ENCODE measurements around the gene RPGR.

RPGR gene

DNA sequence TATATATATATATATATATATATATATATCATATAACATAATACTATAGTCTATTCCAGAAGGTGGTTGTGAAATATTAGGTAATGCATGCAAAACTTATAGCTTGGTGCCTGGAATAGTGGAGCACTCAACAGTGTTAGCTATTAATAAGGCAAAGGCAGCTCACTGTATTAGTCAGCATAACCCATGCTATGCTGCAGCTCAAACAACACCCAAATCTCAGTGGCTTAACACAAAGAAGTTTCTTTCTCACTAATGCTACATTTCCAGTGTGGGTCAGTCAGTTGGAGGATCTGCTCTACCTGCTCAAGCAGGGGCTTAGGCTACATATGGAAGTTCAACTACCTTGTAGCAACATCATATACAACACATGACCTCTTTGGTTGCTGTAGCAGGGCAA, 5.2 kb upstream of the RPGR start:
- H3K4me3 ChIP-seq (ENCODE audit: low read depth, low read length), result no peak overlapping the region
- TF ChIP-seq, protein P1, sequence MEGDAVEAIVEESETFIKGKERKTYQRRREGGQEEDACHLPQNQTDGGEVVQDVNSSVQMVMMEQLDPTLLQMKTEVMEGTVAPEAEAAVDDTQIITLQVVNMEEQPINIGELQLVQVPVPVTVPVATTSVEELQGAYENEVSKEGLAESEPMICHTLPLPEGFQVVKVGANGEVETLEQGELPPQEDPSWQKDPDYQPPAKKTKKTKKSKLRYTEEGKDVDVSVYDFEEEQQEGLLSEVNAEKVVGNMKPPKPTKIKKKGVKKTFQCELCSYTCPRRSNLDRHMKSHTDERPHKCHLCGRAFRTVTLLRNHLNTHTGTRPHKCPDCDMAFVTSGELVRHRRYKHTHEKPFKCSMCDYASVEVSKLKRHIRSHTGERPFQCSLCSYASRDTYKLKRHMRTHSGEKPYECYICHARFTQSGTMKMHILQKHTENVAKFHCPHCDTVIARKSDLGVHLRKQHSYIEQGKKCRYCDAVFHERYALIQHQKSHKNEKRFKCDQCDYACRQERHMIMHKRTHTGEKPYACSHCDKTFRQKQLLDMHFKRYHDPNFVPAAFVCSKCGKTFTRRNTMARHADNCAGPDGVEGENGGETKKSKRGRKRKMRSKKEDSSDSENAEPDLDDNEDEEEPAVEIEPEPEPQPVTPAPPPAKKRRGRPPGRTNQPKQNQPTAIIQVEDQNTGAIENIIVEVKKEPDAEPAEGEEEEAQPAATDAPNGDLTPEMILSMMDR (IDR thresholded peaks at IDR 0.05; ENCODE audit: borderline replicate concordance, insufficient read depth, low read depth, low read length), result no peak

DNA sequence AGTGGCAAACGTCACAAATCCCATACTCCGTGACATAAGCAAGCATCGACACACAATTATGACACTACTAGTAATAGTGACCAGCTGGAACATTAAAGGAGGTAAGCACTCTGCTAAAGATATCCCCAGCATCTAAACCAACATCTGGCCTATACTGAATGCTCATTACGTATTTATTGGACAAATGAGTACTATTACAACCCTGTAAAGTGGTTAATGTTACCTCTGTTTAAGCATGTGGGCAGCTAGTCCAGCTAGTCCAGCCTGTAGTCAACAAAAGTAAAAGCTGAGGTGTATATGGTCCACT, 419 bp upstream of the RPGR start:
- peak overlapping the region; percentile 70 for H3K4me3 ChIP-seq (ENCODE audit: low read depth, low read length)
- TF ChIP-seq, protein P1 (IDR thresholded peaks at IDR 0.05; ENCODE audit: borderline replicate concordance, insufficient read depth, low read depth, low read length), result no peak

DNA sequence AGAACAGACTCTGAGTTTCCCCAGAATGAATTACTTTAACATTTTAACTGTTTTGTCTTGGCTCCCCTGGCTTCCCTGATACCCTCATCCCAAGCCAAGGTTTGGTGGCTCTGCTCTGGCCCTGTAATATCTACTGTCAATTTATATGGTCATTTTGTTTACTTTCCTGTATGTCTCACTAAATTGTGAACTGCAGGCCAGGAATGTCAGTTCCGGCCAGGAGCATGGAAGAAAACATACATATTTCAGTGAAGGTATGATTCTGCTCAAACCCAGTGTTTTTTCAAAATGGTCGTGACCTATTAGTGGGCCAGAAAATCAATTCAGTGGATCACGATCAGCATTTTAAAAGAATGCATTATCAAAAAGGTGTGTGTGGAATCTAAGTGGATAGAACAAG, 1.2 kb downstream of the RPGR start:
- TF ChIP-seq, protein P1 (IDR thresholded peaks at IDR 0.05; ENCODE audit: borderline replicate concordance, insufficient read depth, low read depth, low read length), result no peak
- H3K4me3 ChIP-seq (ENCODE audit: low read depth, low read length), result no peak overlapping the region

DNA sequence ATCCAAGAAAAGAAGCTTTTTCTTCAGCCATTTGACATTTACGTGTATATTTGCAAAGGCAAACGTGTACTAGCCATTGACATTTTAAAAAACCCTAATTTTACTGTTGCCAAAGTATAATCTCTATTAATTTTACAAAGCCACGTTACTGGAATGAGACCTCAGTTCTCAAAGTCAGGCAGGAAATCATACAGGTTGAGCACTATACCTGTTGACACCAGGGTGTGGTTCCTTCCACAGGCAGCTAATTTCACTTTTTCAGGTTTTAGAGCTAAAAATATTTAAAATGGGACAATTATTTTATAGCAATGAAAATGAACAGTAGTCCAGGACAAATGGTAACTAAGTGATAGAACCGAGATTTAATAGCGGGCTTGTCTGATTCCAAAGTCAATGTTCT, 6.5 kb downstream of the RPGR start:
- H3K4me3 ChIP-seq (ENCODE audit: low read depth, low read length), result no peak overlapping the region
- TF ChIP-seq, protein P1 (IDR thresholded peaks at IDR 0.05; ENCODE audit: borderline replicate concordance, insufficient read depth, low read depth, low read length), result no peak

DNA sequence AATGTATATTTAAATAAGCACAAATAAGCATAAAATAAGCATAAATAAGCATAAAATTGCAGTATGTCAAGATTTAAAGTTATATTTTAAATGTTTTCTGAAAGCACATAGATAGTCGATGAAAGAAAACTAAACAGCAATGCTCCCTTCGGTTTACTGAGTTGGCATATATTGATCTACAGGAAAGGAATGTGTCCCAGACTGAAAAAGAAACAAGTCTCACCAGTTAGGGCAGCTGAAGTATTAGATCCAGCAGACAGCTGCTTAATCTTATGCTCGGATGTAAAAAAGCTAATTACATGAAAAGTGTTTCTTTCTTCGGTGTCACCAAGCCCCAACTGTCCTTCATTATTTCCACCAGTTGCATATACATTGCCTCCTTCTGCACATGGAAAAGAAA, 8.7 kb downstream of the RPGR start:
- TF ChIP-seq, protein P1 (IDR thresholded peaks at IDR 0.05; ENCODE audit: borderline replicate concordance, insufficient read depth, low read depth, low read length), result no peak
- H3K4me3 ChIP-seq (ENCODE audit: low read depth, low read length), result no peak overlapping the region

DNA sequence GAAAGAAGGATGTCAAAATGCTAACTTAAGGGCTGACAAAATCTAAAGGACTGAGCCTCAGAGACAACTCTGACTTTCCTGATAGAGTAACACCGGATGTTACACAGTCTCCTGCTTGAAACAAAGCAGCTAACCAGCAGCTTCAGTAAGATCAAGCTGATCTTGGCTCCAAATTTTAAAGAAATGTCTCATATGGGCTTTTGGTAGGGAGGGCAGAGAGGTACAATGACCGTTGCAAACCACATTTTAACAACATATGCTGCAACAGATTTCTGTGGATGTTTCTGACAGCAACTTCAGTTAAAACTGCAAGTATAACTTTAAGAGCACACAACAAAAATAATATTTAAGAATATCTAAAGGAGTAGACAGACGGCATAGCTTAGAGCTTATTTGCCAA, 9.1 kb downstream of the RPGR start:
- TF ChIP-seq, protein P1 (IDR thresholded peaks at IDR 0.05; ENCODE audit: borderline replicate concordance, insufficient read depth, low read depth, low read length), result no peak

DNA sequence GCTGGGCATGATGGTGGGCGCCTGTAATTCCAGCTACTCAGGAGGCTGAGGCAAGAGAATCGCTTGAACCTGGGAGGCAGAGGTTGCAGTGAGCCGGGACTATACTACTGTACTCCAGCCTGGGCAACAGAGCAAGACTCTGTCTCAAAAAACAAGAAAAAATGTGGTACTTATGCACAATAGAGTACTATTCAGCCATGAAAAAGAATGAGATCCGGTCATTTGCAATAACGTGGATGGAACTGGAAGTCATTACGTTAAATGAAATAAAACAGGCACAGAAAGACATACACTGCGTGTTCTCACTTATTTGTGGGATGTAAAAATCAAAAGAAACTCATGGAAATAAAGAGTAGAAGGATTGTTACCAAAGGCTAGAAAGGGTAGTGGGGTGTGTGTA, 12.1 kb downstream of the RPGR start:
- no peak overlapping the region for H3K4me3 ChIP-seq (ENCODE audit: low read depth, low read length)
- TF ChIP-seq, protein P1 (IDR thresholded peaks at IDR 0.05; ENCODE audit: borderline replicate concordance, insufficient read depth, low read depth, low read length), result no peak

More for the DNA sequence above, 9.1 kb downstream of the RPGR start:
- H3K4me3 ChIP-seq (ENCODE audit: low read depth, low read length), result no peak overlapping the region

Data from GM12875 (cell line).